HFFc6 (cell line): ENCODE measurements around the gene ELF1. TPM values are rescaled to one million over a fixed set of nuclear protein-coding genes. Genes with fewer than 3 reads are reported as not detected.
"Not testable (repeated sequence)": the region's sequence is repeated elsewhere in the genome, so short reads cannot be mapped to it uniquely, and the experiment has no call there.

Experiments used
- DNase-seq: peaks from one replicate; pipeline ENCODE4 v3.0.0-alpha.2; 2018
- H3K27ac Mint-ChIP-seq: 2 replicates; pipeline ENCODE4 v1.8.0; 2020; ENCODE audit warnings: mild to moderate bottlenecking, mixed read lengths
- H3K27me3 Mint-ChIP-seq: 2 replicates; pipeline ENCODE4 v1.8.0; 2021; ENCODE audit warnings: mild to moderate bottlenecking, moderate library complexity, mixed read lengths; ENCODE audit not compliant: insufficient read depth
- H3K36me3 Mint-ChIP-seq: 2 replicates; pipeline ENCODE4 v1.8.0; 2021; ENCODE audit warnings: low read depth, mixed read lengths
- H3K4me1 Mint-ChIP-seq: 2 replicates; pipeline ENCODE4 v1.8.0; 2020; ENCODE audit warnings: low read depth, mixed read lengths
- H3K4me3 Mint-ChIP-seq: 2 replicates; pipeline ENCODE4 v1.8.0; 2020; ENCODE audit warnings: mild to moderate bottlenecking, moderate library complexity, mixed read lengths
- H3K9me3 Mint-ChIP-seq: 2 replicates; pipeline ENCODE4 v1.8.0; 2020; ENCODE audit warnings: mild to moderate bottlenecking, mixed read lengths
- CTCF ChIP-seq: fragments of 200-600 bp; sonication (generic); IDR thresholded peaks from 2 replicates; pipeline ENCODE4 v1.5.0; 2021; ENCODE audit warnings: antibody characterized with exemption, mild to moderate bottlenecking
- total RNA-seq, 6 experiments: library from RNA; stranded (reverse); fragmentation: NEBNext Ultra II Directional; extraction: Animal tissue kit (Norgen Biotek cat#: 25700); gene quantifications; 2 replicates in 1 of 6; 3 replicates in 5 of 6; pipeline ENCODE4 v1.2.3, GENCODE V29; 2021

The ELF1 gene
- total RNA-seq, 6 experiments from 2014 or later = 25.5 to 37.7 (median 33.4) TPM

- Mint-ChIP-seq H3K27ac (no peak overlapping the region), H3K4me1 (peaks cover 56% of the 10 kb centered on the region), H3K27me3 (no peaks in the 10 kb centered on the region; the same call in 1 of the 2 replicates), H3K4me3 (no peak overlapping the region), H3K9me3 (peaks cover 21% of the 10 kb centered on the region), H3K36me3 (peaks cover 26% of the 10 kb centered on the region)
- TF ChIP-seq CTCF = no peak
- DNase-seq = no peak
Measured at GRCh38 chr13:41049480-41050440, 30.6 kb upstream of the ELF1 start.

GRCh38 chr13:41048640-41049039 is 29.5 kb upstream of the ELF1 start:
- Mint-ChIP-seq H3K36me3 (peaks cover 26% of the 10 kb centered on the region), H3K9me3 (peaks cover 21% of the 10 kb centered on the region), H3K27ac (no peak overlapping the region), H3K4me3 (no peak overlapping the region), H3K27me3 (no peaks in the 10 kb centered on the region; the same call in 1 of the 2 replicates), H3K4me1 (peaks cover 44% of the 10 kb centered on the region)
- DNase-seq = no peak
- no peak for TF ChIP-seq CTCF

DNA sequence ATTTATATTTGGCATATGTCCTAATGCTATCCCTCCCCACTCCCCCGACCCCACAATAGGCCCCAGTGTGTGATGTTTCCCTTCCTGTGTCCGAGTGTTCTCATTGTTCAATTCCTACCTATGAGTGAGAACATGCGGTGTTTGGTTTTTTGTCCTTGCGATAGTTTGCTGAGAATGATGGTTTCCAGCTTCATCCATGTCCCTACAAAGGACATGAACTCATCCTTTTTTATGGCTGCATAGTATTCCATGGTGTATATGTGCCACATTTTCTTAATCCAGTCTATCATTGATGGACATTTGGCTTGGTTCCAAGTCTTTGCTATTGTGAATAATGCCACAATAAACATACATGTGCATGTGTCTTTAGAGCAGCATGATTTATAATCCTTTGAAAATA is 23.3 kb upstream of the ELF1 start:
- not testable (repeated sequence) for H3K27ac Mint-ChIP-seq, H3K4me3 Mint-ChIP-seq, DNase-seq, H3K27me3 Mint-ChIP-seq
- H3K9me3 Mint-ChIP-seq = peaks cover 13% of the 10 kb centered on the region
- H3K4me1 Mint-ChIP-seq = peaks cover 24% of the 10 kb centered on the region
- peaks cover 13% of the 10 kb centered on the region for H3K36me3 Mint-ChIP-seq

DNA sequence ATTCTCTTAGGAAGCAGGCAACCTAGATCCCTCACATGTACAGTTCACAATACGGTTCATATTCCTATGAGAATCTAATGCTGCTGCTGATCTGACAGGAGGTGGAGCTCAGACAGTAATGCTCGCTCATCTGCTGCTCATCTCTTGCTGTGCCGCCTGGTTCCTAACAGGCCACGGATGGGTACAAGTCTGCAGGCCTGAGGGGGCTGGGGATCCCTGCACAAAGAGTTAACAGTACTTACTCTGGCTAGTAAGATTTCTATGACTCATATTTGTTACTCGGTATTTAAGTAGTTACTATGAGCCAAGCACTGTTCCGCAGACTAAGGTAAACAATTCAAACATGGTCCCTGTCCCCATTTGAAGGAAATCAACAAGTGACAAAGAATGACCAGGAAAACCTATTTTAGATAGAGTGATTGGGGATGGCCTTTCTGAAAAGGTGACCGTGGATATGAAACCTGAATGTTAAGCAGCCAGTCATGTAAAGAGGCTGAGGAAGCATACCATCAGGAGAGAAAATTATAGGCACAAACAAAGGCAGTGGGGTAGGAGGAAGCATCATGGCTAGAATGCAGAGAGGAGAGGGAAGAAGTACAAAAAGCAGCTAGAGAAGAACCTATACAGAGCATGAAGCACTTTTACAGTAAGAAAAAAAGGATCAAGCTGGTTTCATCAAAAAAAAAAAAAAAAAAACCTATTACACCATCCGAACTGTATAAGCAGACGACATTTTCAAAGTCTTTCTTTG is 21.6 kb upstream of the ELF1 start:
- DNase-seq = no peak

DNA sequence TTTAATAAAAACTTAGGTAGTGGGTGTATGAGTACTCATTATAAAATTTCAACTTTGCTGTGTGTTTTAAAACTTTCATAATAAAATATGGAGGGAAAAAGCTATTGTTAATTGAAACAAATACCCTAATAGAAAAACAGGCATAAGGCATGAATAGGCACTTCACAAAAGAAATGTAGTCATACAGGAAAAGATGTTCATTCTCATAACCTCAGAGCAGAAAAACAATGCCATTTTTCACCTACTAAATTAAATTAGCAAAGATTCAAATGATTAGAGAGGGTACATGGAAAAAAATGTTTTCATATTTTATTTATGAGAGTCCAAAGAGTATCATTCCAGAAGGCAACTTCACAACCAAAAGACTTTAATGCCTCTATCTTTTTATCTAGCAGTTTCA is 20.6 kb upstream of the ELF1 start:
- Mint-ChIP-seq H3K36me3 (0 out of 2 replicates have a peak, but pooled peaks cover 4% of the 10 kb centered on the region), H3K27ac (no peak overlapping the region), H3K4me1 (peaks cover 31% of the 10 kb centered on the region), H3K27me3 (no peaks in the 10 kb centered on the region), H3K4me3 (no peak overlapping the region), H3K9me3 (no peaks in the 10 kb centered on the region)
- no peak for TF ChIP-seq CTCF
- DNase-seq = no peak

More for the DNA sequence above, 21.6 kb upstream of the ELF1 start:
- peaks cover 24% of the 10 kb centered on the region for H3K4me1 Mint-ChIP-seq
- H3K9me3 Mint-ChIP-seq = peaks cover 3% of the 10 kb centered on the region; the same call in 1 of the 2 replicates
- 0 out of 2 replicates have a peak overlapping the region, but pooled peaks have one; percentile 9 for H3K27ac Mint-ChIP-seq
- peaks cover 4% of the 10 kb centered on the region; the same call in 1 of the 2 replicates for H3K36me3 Mint-ChIP-seq
- no peaks in the 10 kb centered on the region for H3K27me3 Mint-ChIP-seq
- TF ChIP-seq CTCF = no peak
- H3K4me3 Mint-ChIP-seq = no peak overlapping the region

- not testable (repeated sequence) for H3K27me3 Mint-ChIP-seq, H3K27ac Mint-ChIP-seq, H3K4me3 Mint-ChIP-seq, DNase-seq, H3K9me3 Mint-ChIP-seq, H3K36me3 Mint-ChIP-seq
- peaks cover 36% of the 10 kb centered on the region for H3K4me1 Mint-ChIP-seq
Measured at GRCh38 chr13:41036557-41036956, 17.4 kb upstream of the ELF1 start.
